ENCODE data around the gene SNRNP200.
A peak's percentile ranks its signal among the peaks of the same experiment; 100 is the strongest.

SNRNP200 gene

GRCh38 chr2:96305091-96305978 is at the start of gene SNRNP200:
Gene SNRNP200, minus strand, starts transcription at chr2:96305546. Its CDS starts 109 bp downstream, at chr2:96305437.
- DNase-seq: peak; percentile 92 to 94

GRCh38 chr2:96354492-96354891 is 49.1 kb upstream of the SNRNP200 start:
- DNase-seq: no peak

GRCh38 chr2:96353606-96354101 is 48.3 kb upstream of the SNRNP200 start:
- no peak for DNase-seq

GRCh38 chr2:96353032-96353561 is 47.8 kb upstream of the SNRNP200 start:
- no peak for DNase-seq

- no peak for DNase-seq
Observed at GRCh38 chr2:96347395-96347794, 42.0 kb upstream of the SNRNP200 start.

- DNase-seq: no peak
Observed at GRCh38 chr2:96345868-96346462, 40.6 kb upstream of the SNRNP200 start.

- no peak for DNase-seq
Observed at GRCh38 chr2:96345438-96345837, 40.1 kb upstream of the SNRNP200 start.

DNA sequence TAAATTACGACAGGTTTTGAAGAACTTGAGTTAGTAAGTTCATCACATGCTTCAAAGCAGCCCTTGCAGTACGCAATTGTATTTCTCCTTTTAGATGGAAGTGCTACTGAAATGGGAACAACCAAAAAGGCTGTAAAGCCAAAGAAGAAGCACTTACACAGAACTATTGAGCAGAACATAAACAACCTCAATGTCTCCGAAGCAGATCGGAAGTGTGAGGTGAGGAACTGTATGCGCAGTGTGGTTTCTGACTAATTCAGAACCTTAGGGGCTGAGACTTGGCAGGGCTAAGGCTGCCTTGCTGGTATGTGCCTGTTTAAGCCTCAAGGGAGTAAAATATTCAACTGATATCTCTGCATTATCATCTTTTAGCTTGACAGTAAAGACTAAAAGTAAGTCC is 38.7 kb upstream of the SNRNP200 start:
- DNase-seq: peak; percentile 44 to 52

DNA sequence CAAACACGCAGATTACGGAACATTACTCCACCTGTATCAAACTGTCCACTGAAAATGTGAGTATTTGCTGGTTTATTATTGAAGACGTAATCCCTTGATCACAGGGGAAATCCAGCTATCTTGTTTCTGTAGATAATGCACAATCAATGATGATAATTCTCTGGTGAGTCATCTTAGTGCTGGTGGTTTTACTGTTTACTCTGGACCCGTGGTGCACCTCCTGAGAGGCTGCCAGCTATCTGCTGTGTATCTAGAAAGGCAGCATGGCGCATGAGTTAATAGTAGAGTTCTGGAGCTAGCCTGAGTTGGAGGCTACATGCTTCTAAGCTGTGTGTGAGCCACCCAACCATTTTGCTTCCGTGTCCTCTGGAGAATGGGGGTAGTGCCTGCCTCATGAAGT is 36.7 kb upstream of the SNRNP200 start:
- DNase-seq: peak; percentile 40 to 53

- no peak for DNase-seq
Observed at GRCh38 chr2:96341641-96342040, 36.3 kb upstream of the SNRNP200 start.

GRCh38 chr2:96340493-96341414 is 35.4 kb upstream of the SNRNP200 start:
- DNase-seq: no peak

- DNase-seq: no peak
Observed at GRCh38 chr2:96336873-96337272, 31.5 kb upstream of the SNRNP200 start.

GRCh38 chr2:96336104-96336775 is 30.9 kb upstream of the SNRNP200 start:
- DNase-seq: no peak

DNA sequence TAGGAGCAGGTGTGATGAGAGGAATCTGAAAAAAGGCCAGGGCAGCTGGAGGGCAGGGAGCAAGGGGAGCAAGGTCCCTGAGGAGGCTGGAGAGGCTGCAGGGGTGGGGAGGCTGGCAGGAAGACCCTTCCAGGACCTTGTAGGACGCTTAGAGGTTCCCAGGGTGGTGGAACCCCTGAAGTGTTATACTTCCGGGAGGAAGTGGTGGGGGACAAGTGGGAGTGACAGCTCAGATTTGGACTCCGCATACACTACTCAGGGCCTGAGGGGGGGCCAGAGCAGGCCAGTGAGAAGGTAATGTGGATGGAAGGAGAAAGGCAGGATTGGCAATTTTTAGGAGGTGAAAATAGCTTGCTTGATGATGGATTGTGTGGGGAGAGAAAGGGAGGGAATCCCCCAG is 28.4 kb upstream of the SNRNP200 start:
- DNase-seq: no peak

- no peak for DNase-seq
Observed at GRCh38 chr2:96330407-96330806, 25.1 kb upstream of the SNRNP200 start.

- no peak for DNase-seq
Observed at GRCh38 chr2:96329874-96330273, 24.5 kb upstream of the SNRNP200 start.

DNA sequence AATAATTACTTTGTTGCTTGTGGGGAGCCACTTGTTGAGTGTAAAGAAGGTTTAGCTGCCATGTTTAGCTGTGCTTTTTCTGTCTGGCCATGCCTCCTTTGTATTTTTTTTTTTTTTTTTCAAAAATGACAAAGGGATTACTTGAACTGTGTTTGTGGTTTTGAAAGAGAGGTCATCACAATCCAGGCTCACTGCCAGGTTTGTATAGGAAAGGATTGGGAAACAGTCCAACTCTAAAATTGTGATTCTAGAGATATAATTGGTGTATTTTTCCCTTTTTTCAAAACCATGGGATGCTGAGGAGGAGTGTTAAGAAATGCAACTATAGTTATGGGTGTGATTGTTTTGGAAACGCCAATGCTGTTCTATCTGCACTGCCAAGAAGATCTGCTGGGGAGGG is 24.1 kb upstream of the SNRNP200 start:
- DNase-seq: no peak

DNA sequence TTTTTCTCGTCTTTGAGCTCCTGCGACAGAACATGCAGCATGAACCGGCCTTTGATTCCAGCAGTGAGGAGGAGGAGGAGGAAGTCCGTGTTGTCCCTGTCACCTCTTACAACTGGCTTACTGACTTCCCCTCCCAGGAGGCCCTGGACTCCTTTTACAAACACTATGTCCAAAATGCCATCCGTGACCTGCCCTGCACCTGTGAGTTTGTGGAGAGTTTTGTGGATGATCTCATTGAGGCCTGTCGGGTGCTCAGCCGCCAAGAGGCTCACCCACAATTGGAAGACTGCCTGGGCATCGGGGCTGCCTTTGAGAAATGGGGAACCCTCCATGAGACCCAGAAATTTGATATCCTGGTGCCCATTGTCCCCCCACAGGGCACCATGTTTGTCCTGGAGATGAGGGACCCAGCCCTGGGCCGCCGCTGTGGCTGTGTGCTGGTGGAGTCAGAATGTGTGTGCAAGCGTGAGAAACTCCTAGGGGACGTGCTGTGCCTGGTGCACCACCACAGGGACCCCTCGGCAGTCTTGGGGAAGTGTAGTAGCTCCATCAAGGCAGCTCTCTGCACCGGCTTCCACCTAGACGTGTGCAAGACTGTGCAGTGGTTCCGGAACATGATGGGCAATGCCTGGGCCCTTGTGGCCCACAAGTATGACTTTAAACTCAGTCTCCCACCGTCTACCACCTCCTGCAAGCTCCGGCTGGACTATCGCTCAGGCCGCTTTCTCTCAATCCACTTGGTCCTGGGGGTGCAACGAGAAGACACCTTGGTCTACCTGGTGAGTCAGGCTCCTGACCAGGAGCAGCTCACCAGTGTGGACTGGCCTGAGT is 21.9 kb upstream of the SNRNP200 start:
- DNase-seq: no peak

- DNase-seq: no peak
Observed at GRCh38 chr2:96326564-96326963, 21.2 kb upstream of the SNRNP200 start.

DNA sequence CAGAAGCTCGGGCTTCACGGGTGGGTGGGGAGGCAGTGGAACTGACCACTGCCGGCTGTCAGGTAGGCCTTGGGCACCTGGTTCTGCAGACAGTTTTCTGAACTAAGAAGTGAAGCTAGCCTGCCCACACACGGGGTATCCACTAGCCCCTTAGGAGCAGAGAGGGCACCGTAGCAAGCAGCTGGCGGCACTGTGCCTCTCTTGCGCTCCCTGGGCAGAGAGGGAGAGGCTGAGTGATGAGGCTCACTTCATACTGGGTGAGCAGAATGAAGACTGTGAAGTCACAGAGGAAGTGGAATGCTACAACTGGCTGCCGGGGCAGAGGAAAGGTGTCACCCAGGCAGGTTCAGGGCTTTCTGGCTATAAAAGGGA is 20.5 kb upstream of the SNRNP200 start:
- peak; percentile 42 to 53 for DNase-seq

All from activated CD4-positive, alpha-beta T cell treated with anti-CD3 and anti-CD28 coated beads, Interleukin-2, amount 50 U/mL, for 48 hours (primary cell).